ENCODE data around the gene MSRB3.

Gene MSRB3

GRCh38 chr12:65287426-65287825 is 8.9 kb downstream of the MSRB3 start:
- no peak for DNase-seq (ENCODE audit: low read depth)
- H3K4me3 ChIP-seq (ENCODE audit: low read depth, low read length), result no peak overlapping the region
- no peak for TF ChIP-seq CTCF (IDR thresholded peaks at IDR 0.05; ENCODE audit: control insufficient read depth, extremely low read depth, insufficient read depth)

GRCh38 chr12:65292241-65292640 is 13.8 kb downstream of the MSRB3 start:
- no peak for DNase-seq (ENCODE audit: low read depth)
- no peak overlapping the region for H3K4me3 ChIP-seq (ENCODE audit: low read depth, low read length)
- TF ChIP-seq CTCF (IDR thresholded peaks at IDR 0.05; ENCODE audit: control insufficient read depth, extremely low read depth, insufficient read depth), result no peak

DNA sequence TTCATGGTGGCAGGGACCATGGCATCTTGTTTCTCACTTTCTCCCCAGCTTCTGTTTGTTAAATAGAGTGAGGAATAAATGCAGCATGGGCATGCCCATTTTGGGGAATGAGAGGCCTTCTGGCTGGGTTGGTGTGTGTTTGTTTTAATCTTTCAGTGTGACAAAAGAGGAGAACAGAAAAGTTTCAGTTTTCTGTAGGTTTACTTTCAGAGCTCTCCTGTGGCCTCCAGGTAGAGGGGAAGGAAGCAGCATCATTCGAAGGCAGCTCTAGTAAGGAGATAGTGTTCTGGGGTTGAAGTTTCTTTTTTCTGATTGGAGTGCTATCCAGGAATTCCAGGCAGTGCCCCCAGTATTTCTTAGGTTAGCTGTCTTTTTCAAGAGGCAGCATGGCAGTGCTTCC is 15.3 kb downstream of the MSRB3 start:
- H3K4me3 ChIP-seq (ENCODE audit: low read depth, low read length), result no peak overlapping the region
- no peak for DNase-seq (ENCODE audit: low read depth)
- TF ChIP-seq CTCF (IDR thresholded peaks at IDR 0.05; ENCODE audit: control insufficient read depth, extremely low read depth, insufficient read depth), result no peak

GRCh38 chr12:65294641-65295262 is 16.3 kb downstream of the MSRB3 start:
- TF ChIP-seq CTCF (IDR thresholded peaks at IDR 0.05; ENCODE audit: control insufficient read depth, extremely low read depth, insufficient read depth), result no peak
- no peak for DNase-seq (ENCODE audit: low read depth)
- no peak overlapping the region for H3K4me3 ChIP-seq (ENCODE audit: low read depth, low read length)

DNA sequence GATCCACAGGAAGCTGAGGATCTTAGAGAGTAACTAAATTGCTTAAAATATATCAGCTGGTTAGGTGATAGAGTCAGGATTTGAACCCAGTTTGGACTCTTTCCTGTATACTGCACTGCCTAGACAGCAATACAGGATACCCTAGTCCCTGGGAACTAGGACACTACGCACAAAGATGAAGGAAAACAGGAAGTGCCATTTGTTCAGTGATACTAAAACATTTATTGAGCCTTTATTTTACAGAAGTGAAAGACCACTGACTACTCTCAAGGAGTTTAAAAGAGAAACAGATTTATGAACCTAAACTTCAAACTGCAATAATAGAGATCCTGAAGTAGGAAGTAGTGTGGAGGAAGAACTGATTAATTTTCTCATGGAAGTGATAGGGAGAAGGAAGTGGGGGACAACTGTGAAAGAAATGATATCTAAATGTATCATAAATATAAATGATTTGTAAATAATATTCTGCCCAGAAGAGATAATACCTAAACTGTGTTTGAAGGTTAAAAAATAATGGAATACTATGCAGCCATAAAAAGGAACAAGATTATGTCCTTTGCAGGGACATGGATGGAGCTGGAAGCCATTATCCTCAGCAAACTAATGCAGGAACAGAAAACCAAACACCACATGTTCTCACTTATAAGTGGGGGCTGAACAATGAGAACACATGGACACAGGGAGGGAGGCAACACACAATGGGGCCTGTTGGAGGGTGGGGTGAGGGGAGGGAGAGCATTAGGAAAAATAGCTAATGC is 18.2 kb downstream of the MSRB3 start:
- no peak for DNase-seq (ENCODE audit: low read depth)
- no peak for TF ChIP-seq CTCF (IDR thresholded peaks at IDR 0.05; ENCODE audit: control insufficient read depth, extremely low read depth, insufficient read depth)
- H3K4me3 ChIP-seq (ENCODE audit: low read depth, low read length), result no peak overlapping the region

GRCh38 chr12:65300097-65300496 is 21.6 kb downstream of the MSRB3 start:
- no peak for TF ChIP-seq CTCF (IDR thresholded peaks at IDR 0.05; ENCODE audit: control insufficient read depth, extremely low read depth, insufficient read depth)
- no peak for DNase-seq (ENCODE audit: low read depth)
- H3K4me3 ChIP-seq (ENCODE audit: low read depth, low read length), result no peak overlapping the region
